GM12878 (cell line): Measurements from ENCODE around the gene KANK4. TPM values are rescaled to one million over a fixed set of nuclear protein-coding genes. Genes with fewer than 3 reads are reported as not detected.

Experiments
- ATAC-seq: fragments of 200-7000 bp; cut with Tn5 transposase; 3 replicates; pipeline ENCODE4 v1.9.1; 2020; ENCODE audit warnings: mild to moderate bottlenecking, moderate library complexity
- BruUV-seq: library from RNA; stranded (reverse); fragments of 400-500 nt; replicated peaks from 2 replicates; lab custom pipeline; 2021; lab: Mats Ljungman, UMichigan
- CTCF ChIA-PET: fragments of 300-600 bp; sonication (Branson Sonifier 250); formaldehyde crosslinking; extraction: SDS; loops from one replicate; lab custom pipeline; 2021; ENCODE audit warnings: inconsistent platforms; lab: Yijun Ruan, JAX
- POLR2A ChIA-PET: fragments of 350-600 bp; formaldehyde crosslinking; extraction: SDS; loops from one replicate; lab custom pipeline; 2021; ENCODE audit warnings: inconsistent platforms; lab: Charles Lee
- RAD21 ChIA-PET: fragments of 300-600 bp; sonication (Branson Sonifier 250); formaldehyde crosslinking; loops from one replicate; lab custom pipeline; 2023; ENCODE audit warnings: antibody characterized with exemption; ENCODE audit not compliant: unreplicated experiment; lab: Charles Lee
- SMC1A ChIA-PET: fragments of 300-600 bp; sonication (Branson Sonifier 250); formaldehyde crosslinking; loops from one replicate; lab custom pipeline; 2023; ENCODE audit not compliant: unreplicated experiment, uncharacterized antibody; lab: Charles Lee
- DNase-seq: peaks from one replicate; pipeline ENCODE4 v3.0.0-alpha.2; 2011; ENCODE audit warnings: low read depth, low spot score
- FAIRE-seq: peaks from 3 replicates; lab custom pipeline; 2011; peaks lifted over from hg19 to GRCh38; lab: Jason Lieb, UNC
- H2AFZ ChIP-seq: 2 replicates; pipeline ENCODE4 v1.6.0; 2011; ENCODE audit warnings: low read depth, low read length, control low read depth; ENCODE audit not compliant: control insufficient read depth
- H3K27ac ChIP-seq: 2 replicates; pipeline ENCODE4 v1.5.1; 2011; ENCODE audit warnings: control low read depth; ENCODE audit not compliant: control insufficient read depth, insufficient read depth
- H3K27me3 ChIP-seq, 2 experiments: replicated peaks in 1 of 2; 2 replicates each; pipeline versions ENCODE4 v1.6.0 to v1.6.1; 2011; ENCODE audit warnings: low read length in 1 of 2; ENCODE audit not compliant: control insufficient read depth in 2 of 2, insufficient read depth in 2 of 2
- H3K36me3 ChIP-seq, 2 experiments: 2 replicates each; pipeline ENCODE4 v1.5.1; 2011; ENCODE audit warnings: low read length in 1 of 2; ENCODE audit not compliant: control insufficient read depth in 2 of 2, insufficient read depth in 2 of 2
- H3K4me1 ChIP-seq: 2 replicates; pipeline ENCODE4 v1.6.1; 2011; ENCODE audit warnings: mild to moderate bottlenecking, low read length, moderate library complexity, mixed read lengths; ENCODE audit not compliant: control insufficient read depth, insufficient read depth
- H3K4me2 ChIP-seq: 2 replicates; pipeline ENCODE4 v1.6.0; 2011; ENCODE audit warnings: control low read depth; ENCODE audit not compliant: control insufficient read depth, insufficient read depth
- H3K4me3 ChIP-seq: fragments of 200-600 bp; sonication (generic); 2 replicates; pipeline ENCODE4 v1.5.1; 2016
- H3K79me2 ChIP-seq: 2 replicates; pipeline ENCODE4 v1.6.0; 2011; ENCODE audit warnings: low read length; ENCODE audit not compliant: control insufficient read depth, insufficient read depth
- H3K9ac ChIP-seq: 2 replicates; pipeline ENCODE4 v1.8.0; 2011; ENCODE audit warnings: low read length, control low read depth, mixed read lengths; ENCODE audit not compliant: control insufficient read depth, insufficient read depth
- H3K9me3 ChIP-seq: replicated peaks from 3 replicates; pipeline ENCODE4 v1.5.1; 2011; ENCODE audit warnings: mild to moderate bottlenecking, low read length; ENCODE audit not compliant: control insufficient read depth, insufficient read depth
- H4K20me1 ChIP-seq: 2 replicates; pipeline ENCODE4 v1.6.0; 2011; ENCODE audit not compliant: control insufficient read depth, insufficient read depth
- MTA2 ChIP-seq: fragments of 450-650 bp; IDR thresholded peaks from 2 replicates; pipeline ENCODE4 v1.6.1; 2016; ENCODE audit warnings: low read depth, mild to moderate bottlenecking, moderate library complexity
- NFIC ChIP-seq: IDR thresholded peaks from 2 replicates; pipeline ENCODE4 v1.6.1; 2012; ENCODE audit warnings: low read depth, mild to moderate bottlenecking, inconsistent platforms, low read length, moderate library complexity
- NFYB ChIP-seq: IDR thresholded peaks from 2 replicates; pipeline ENCODE4 v1.6.1; 2011; ENCODE audit warnings: low read depth, mild to moderate bottlenecking, low read length, improper control_type of control experiment, moderate library complexity; ENCODE audit not compliant: insufficient read depth
- NR2F1 ChIP-seq: fragments of 450-650 bp; conservative IDR thresholded peaks from 2 replicates; pipeline ENCODE4 v1.6.1; 2017; ENCODE audit warnings: mild to moderate bottlenecking
- PAX5 ChIP-seq: IDR thresholded peaks from 2 replicates; pipeline ENCODE4 v1.6.1; 2011; ENCODE audit warnings: low read depth, low read length, borderline replicate concordance
- PML ChIP-seq: IDR thresholded peaks from 2 replicates; pipeline ENCODE4 v1.6.1; 2012; ENCODE audit warnings: low read length, inconsistent platforms
- RAD21 ChIP-seq: IDR thresholded peaks from 2 replicates; pipeline ENCODE4 v1.6.1; 2011; ENCODE audit warnings: mild to moderate bottlenecking, low read depth, low read length, moderate library complexity; ENCODE audit not compliant: insufficient read depth
- RB1 ChIP-seq: fragments of 450-650 bp; formaldehyde crosslinking; IDR thresholded peaks from 2 replicates; pipeline ENCODE4 v1.6.1; 2017; ENCODE audit warnings: mild to moderate bottlenecking, borderline replicate concordance
- SMAD5 ChIP-seq: IDR thresholded peaks from 2 replicates; pipeline ENCODE4 v1.6.1; 2016; ENCODE audit warnings: antibody characterized with exemption, low read depth
- SUPT20H ChIP-seq: IDR thresholded peaks from 2 replicates; pipeline ENCODE4 v1.6.1; 2011; ENCODE audit warnings: low read depth, mild to moderate bottlenecking, low read length, moderate library complexity, borderline replicate concordance; ENCODE audit not compliant: control insufficient read depth
- WGBS: methylation state at CpG from one replicate; pipeline ENCODE4 v1.1.6; 2016; ENCODE audit warnings: low lambda C conversion rate; ENCODE audit not compliant: insufficient replicate concordance, insufficient coverage; ENCODE audit errors: missing lambda C conversion rate; 5-methylcytosine and 5-hydroxymethylcytosine counted together
- in situ Hi-C: fragments of 300-500 bp; cut with MboI; formaldehyde crosslinking; loops from 9 replicates; pipeline ENCODE4 v1.14.3; 2018; ENCODE audit warnings: mixed read lengths
- intact Hi-C: fragments of 100-400 bp; cut with micrococcal nuclease; formaldehyde crosslinking; loops from one replicate; pipeline ENCODE4 v1.14.2; 2022; ENCODE audit not compliant: unreplicated experiment
- polyA plus RNA-seq, 11 experiments: library from polyadenylated mRNA; depleted of rRNA in 4 of 11; unstranded in 6 of 11; stranded (reverse) in 5 of 11; fragments of >200 nt; fragmentation: Nextera tagmentation in 4 of 11; fragmentation: Illumina TruSeq in 1 of 11; extraction: Ambion mirVana in 4 of 11; extraction: Trizol in 1 of 11; gene quantifications; 1 replicate in 1 of 11; 2 replicates in 10 of 11; pipeline versions ENCODE4 v1.2.1 to v1.2.3, GENCODE V29; 2011 to 2016; ENCODE audit warnings: inconsistent platforms in 2 of 11, missing spikeins in 2 of 11, low read depth in 1 of 11
- total RNA-seq, 4 experiments: library from RNA; depleted of rRNA in 3 of 4; stranded (reverse); fragments of >200 nt in 3 of 4; fragmentation: Illumina TruSeq in 1 of 4; extraction: Trizol in 1 of 4; gene quantifications; 2 replicates each; pipeline versions ENCODE4 v1.2.1 to v1.2.3, GENCODE V29; 2013 to 2021

Gene KANK4
- total and polyA plus RNA-seq, 10 of the 15 experiments (the other 5 are each of a cell fraction or from before 2014, with no cell fraction given), result not detected

DNA sequence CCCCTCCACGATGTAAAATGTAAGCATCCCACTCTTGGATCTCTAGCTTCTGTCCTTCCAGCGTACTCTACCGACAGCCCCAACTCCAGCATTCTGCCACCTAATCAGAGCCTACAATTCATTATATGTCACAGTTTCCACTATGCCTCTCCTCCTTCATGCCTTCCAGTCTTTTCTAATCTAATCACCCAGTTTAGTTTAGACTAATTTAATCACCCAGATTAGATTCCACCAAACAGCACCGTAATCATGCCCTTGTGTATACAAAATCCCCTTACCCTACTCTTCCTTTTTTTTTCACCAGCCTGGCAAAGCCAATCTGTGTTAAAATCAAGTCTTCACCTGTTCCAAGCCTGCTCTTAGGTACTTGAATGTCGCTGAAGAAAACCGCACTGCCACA lies 49.8 kb upstream of the KANK4 start:
- H4K20me1 ChIP-seq, result no peaks in the 10 kb centered on the region
- intact Hi-C loops (no loop called here), in situ Hi-C loops (no loop called here)
- ATAC-seq (no peak), DNase-seq (no peak), FAIRE-seq (no peak)
- no peak overlapping the region for H3K27ac ChIP-seq
- 55% methylated on average over 6 of the region's 6 CpGs for WGBS
- H3K4me3 ChIP-seq, result no peak overlapping the region
- no peak overlapping the region for H2AFZ ChIP-seq
- ChIA-PET RAD21 (no interaction called here), POLR2A (no interaction called here), SMC1A (no interaction called here)
- no peak overlapping the region for H3K9ac ChIP-seq
- no TSS peak for BruUV-seq
- no peaks in the 10 kb centered on the region for H3K36me3 ChIP-seq
- TF ChIP-seq NR2F1, result no peak
- no peak for TF ChIP-seq PAX5
- TF ChIP-seq SUPT20H, result no peak
- no peak for TF ChIP-seq SMAD5
- TF ChIP-seq, all 136 proteins: peak for 0
- Histone ChIP-seq H3K9me3 (no peaks in the 10 kb centered on the region), H3K4me1 (no peaks in the 10 kb centered on the region), H3K4me2 (no peak overlapping the region), H3K79me2 (no peaks in the 10 kb centered on the region), H3K27me3 (no peaks in the 10 kb centered on the region)
- CTCF ChIA-PET, result interaction anchor here (1.2 kb wide), 1 partner anchor 225 kb away, joined by 3 read pairs; no protein-coding TSS in a partner anchor

- no peak overlapping the region for H3K9ac ChIP-seq
- H3K27ac ChIP-seq, result no peak overlapping the region
- ChIA-PET SMC1A (no interaction called here), POLR2A (no interaction called here), RAD21 (no interaction called here), CTCF (interaction anchor here (1.8 kb wide), 1 partner anchor 24 kb away, joined by 4 read pairs; no protein-coding TSS in a partner anchor)
- intact Hi-C loops (no loop called here), in situ Hi-C loops (no loop called here)
- no peaks in the 10 kb centered on the region for H3K36me3 ChIP-seq
- H4K20me1 ChIP-seq, result no peaks in the 10 kb centered on the region
- no peaks in the 10 kb centered on the region for H3K4me1 ChIP-seq
- H3K79me2 ChIP-seq, result no peaks in the 10 kb centered on the region
- FAIRE-seq, result no peak
- no peaks in the 10 kb centered on the region for H3K27me3 ChIP-seq
- BruUV-seq, result no TSS peak
- DNase-seq, result no peak
- no peak overlapping the region for H2AFZ ChIP-seq
- TF ChIP-seq MTA2, result no peak
- TF ChIP-seq RAD21, result no peak
- TF ChIP-seq NFYB, result no peak
- no peak for TF ChIP-seq RB1
- no peak for TF ChIP-seq PML
- no peak for TF ChIP-seq NFIC
- WGBS, result 45% methylated on average over 7 of the region's 7 CpGs
- no peak overlapping the region for H3K4me2 ChIP-seq
- no peaks in the 10 kb centered on the region for H3K9me3 ChIP-seq
- ATAC-seq, result no peak
- H3K4me3 ChIP-seq, result no peak overlapping the region
Measured at GRCh38 chr1:62367005-62367557, 47.8 kb upstream of the KANK4 start.
